Prostate gland (tissue), 2 donors: ENCODE data around the gene QPCT.

Experiments used
- POLR2A ChIP-seq: fragments of 450-650 bp; IDR thresholded peaks from one replicate; pipeline ENCODE4 v1.6.1; 2016; ENCODE audit warnings: antibody characterized with exemption, mild to moderate bottlenecking
- POLR2AphosphoS5 ChIP-seq: sonication (generic); formaldehyde crosslinking; IDR thresholded peaks from one replicate; pipeline ENCODE4 v1.6.1; 2017; ENCODE audit warnings: antibody characterized with exemption
- TF ChIP-seq, protein P1 (sequence below), 4 experiments: fragments of 200-600 bp in 2 of 4; fragments of 450-650 bp in 2 of 4; sonication (generic) in 2 of 4; IDR thresholded peaks; 1 replicate in 3 of 4; 2 replicates in 1 of 4; pipeline ENCODE4 v1.5.1; 2016 to 2019; ENCODE audit warnings: antibody characterized with exemption in 4 of 4, mild to moderate bottlenecking in 2 of 4, moderate library complexity in 2 of 4

DNA sequence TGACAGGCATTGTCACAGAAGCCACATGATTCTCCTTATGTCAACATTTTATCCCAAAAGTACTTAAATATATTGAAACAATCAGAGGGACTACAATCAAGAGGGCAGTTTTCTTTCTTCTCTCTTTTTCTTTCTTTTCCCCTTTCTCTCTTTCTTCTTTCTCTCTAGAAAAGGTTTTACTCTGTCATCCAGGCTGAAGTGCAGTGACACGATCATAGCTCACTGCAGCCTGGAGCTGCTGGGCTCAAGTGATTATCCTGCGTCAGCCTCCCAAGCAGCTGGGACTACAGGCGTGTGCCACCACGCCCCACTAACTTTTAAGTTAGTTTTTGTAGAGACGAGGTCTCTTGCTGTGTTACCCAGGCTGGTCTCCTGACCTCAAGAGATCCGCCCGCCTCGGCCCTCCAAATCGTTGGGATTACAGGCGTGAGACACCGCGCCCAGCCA, 18.8 kb upstream of the QPCT start:
- TF ChIP-seq, protein P1, sequence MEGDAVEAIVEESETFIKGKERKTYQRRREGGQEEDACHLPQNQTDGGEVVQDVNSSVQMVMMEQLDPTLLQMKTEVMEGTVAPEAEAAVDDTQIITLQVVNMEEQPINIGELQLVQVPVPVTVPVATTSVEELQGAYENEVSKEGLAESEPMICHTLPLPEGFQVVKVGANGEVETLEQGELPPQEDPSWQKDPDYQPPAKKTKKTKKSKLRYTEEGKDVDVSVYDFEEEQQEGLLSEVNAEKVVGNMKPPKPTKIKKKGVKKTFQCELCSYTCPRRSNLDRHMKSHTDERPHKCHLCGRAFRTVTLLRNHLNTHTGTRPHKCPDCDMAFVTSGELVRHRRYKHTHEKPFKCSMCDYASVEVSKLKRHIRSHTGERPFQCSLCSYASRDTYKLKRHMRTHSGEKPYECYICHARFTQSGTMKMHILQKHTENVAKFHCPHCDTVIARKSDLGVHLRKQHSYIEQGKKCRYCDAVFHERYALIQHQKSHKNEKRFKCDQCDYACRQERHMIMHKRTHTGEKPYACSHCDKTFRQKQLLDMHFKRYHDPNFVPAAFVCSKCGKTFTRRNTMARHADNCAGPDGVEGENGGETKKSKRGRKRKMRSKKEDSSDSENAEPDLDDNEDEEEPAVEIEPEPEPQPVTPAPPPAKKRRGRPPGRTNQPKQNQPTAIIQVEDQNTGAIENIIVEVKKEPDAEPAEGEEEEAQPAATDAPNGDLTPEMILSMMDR (IDR thresholded peaks at IDR 0.05) = no peak
- no peak for TF ChIP-seq POLR2A
- TF ChIP-seq POLR2AphosphoS5 = no peak
